K562 (cell line): ENCODE measurements around the gene UBE2V1. TPM values are rescaled to one million over a fixed set of nuclear protein-coding genes. Genes with fewer than 3 reads are reported as not detected.

Experiments used
- CBX1 ChIP-seq: sonication (generic); IDR thresholded peaks from 2 replicates; pipeline ENCODE4 v1.6.1; 2016; ENCODE audit warnings: antibody characterized with exemption, low read depth, mild to moderate bottlenecking
- MTA3 ChIP-seq: fragments of 450-650 bp; formaldehyde crosslinking; IDR thresholded peaks from 2 replicates; pipeline ENCODE4 v1.6.1; 2017; ENCODE audit warnings: mild to moderate bottlenecking, borderline replicate concordance
- SRSF1 ChIP-seq: fragments of 200-400 bp; formaldehyde crosslinking; IDR thresholded peaks from 2 replicates; pipeline ENCODE4 v1.6.1; 2017; ENCODE audit warnings: mild to moderate bottlenecking, low read depth, low read length, moderate library complexity
- ZKSCAN3 ChIP-seq: fragments of 250-450 bp; sonication (Bioruptor Pico); IDR thresholded peaks from 2 replicates; pipeline ENCODE4 v1.4.0; 2020
- ZNF239 ChIP-seq: fragments of 250-450 bp; sonication (Bioruptor Pico); IDR thresholded peaks from 2 replicates; pipeline ENCODE4 v1.4.0; 2020; ENCODE audit warnings: mild to moderate bottlenecking
- ZNF431 ChIP-seq: sonication (generic); formaldehyde crosslinking; IDR thresholded peaks from 2 replicates; pipeline ENCODE4 v1.8.0; 2022; ENCODE audit warnings: mild to moderate bottlenecking, missing genetic modification reagents
- polyA plus RNA-seq, 8 experiments: library from polyadenylated mRNA; depleted of rRNA in 4 of 8; stranded (reverse) in 5 of 8; unstranded in 3 of 8; fragments of >200 nt; fragmentation: Nextera tagmentation in 2 of 8; fragmentation: Illumina TruSeq in 1 of 8; extraction: Ambion mirVana in 2 of 8; extraction: Trizol in 1 of 8; gene quantifications; 2 replicates each; pipeline versions ENCODE4 v1.2.1 to v1.2.3, GENCODE V29; 2011 to 2014; ENCODE audit warnings: inconsistent platforms in 1 of 8, missing spikeins in 1 of 8
- total RNA-seq, 7 experiments: library from RNA; depleted of rRNA in 6 of 7; stranded (reverse); fragments of >200 nt in 6 of 7; fragmentation: Illumina TruSeq in 2 of 7; extraction: Trizol in 2 of 7; gene quantifications; 2 replicates each; pipeline versions ENCODE4 v1.2.1 to v1.2.3, GENCODE V29; 2011 to 2021; ENCODE audit warnings: low replicate concordance in 1 of 7
- TF ChIP-seq, protein P1 (sequence below), 2 experiments: fragments of 450-650 bp; IDR thresholded peaks; 2 replicates each; pipeline ENCODE4 v1.6.1; 2016
- TF ChIP-seq, protein P2 (sequence below): fragments of 450-650 bp; IDR thresholded peaks from 2 replicates; pipeline ENCODE4 v1.6.1; 2016; ENCODE audit warnings: low read depth, mild to moderate bottlenecking, moderate library complexity
- TF ChIP-seq, protein P3 (sequence below): fragments of 450-650 bp; IDR thresholded peaks from 2 replicates; pipeline ENCODE4 v1.6.1; 2017; ENCODE audit warnings: mild to moderate bottlenecking, moderate library complexity
- TF ChIP-seq, protein P4 (sequence below): fragments of 150-350 bp; conservative IDR thresholded peaks from 2 replicates; pipeline ENCODE4 v1.6.1; 2014; ENCODE audit warnings: low read length
- TF ChIP-seq, protein P5 (sequence below), 2 experiments: fragments of 450-650 bp; formaldehyde crosslinking in 1 of 2; IDR thresholded peaks; 2 replicates each; pipeline versions ENCODE4 v1.4.0 to v1.6.1; 2014 to 2020; ENCODE audit warnings: mild to moderate bottlenecking in 2 of 2, borderline replicate concordance in 1 of 2, low read depth in 1 of 2

The UBE2V1 gene
- total and polyA plus RNA-seq, 9 of the 15 experiments (the other 6 are each of a cell fraction or from before 2014, with no cell fraction given): 93.0 to 357 (median 119) TPM

DNA sequence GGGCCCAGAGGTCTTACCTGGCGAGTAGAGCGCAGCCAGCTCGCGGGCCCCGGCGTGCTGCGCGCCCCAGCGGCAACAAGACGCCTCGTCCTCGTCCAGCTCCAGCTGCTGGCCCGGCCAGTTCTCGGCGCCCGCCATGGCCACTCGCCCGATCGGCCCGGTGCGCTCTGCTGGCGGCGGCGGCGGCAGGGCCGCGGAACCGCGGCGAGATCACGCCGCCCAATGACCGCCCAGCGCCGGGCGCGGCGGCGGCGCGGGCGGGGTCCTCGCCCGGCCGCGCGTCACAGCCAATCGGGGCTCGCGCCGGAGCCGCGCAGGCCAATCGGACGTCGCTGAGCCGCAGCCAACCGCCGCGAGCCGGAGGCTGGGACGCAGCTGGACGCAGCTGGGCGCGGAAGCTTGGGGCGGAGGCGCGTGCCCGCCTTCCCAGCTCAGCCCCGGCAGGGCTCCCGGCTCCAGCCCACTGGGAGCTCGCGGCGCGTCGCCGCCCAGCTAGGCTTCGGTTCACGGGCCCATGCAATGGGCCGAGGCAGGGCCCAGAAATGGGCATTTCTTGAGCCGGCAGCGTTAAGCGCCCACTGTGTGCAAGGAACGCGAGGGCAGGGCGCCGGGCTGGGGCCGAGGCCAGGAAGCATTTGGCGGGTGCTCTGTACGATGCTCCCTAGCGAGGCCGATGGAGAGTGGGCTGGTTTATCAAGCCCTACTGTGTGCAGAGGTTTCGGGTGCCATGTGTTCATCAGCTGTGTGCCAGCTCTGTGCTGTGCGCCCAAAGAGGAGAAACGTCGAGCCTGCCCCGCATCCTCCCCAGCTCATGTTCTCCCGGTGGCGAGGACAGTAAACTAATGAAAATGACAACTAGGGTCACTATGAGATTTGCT, 40.8 kb upstream of the UBE2V1 start, which contains the start of gene PEDS1 (continued):
- TF ChIP-seq CBX1 (peak; percentile 82), ZNF239 (no peak; the same call in 1 of the 2 replicates), ZNF431 (peak; percentile 54; the same call in 1 of the 2 replicates), MTA3 (peak; percentile 25; the same call in 1 of the 2 replicates), SRSF1 (no peak), ZKSCAN3 (CRISPR knock-in tag) (no peak)
- TF ChIP-seq, protein P1, sequence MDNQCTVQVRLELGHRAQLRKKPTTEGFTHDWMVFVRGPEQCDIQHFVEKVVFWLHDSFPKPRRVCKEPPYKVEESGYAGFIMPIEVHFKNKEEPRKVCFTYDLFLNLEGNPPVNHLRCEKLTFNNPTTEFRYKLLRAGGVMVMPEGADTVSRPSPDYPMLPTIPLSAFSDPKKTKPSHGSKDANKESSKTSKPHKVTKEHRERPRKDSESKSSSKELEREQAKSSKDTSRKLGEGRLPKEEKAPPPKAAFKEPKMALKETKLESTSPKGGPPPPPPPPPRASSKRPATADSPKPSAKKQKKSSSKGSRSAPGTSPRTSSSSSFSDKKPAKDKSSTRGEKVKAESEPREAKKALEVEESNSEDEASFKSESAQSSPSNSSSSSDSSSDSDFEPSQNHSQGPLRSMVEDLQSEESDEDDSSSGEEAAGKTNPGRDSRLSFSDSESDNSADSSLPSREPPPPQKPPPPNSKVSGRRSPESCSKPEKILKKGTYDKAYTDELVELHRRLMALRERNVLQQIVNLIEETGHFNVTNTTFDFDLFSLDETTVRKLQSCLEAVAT (IDR thresholded peaks at IDR 0.05): no peak
- TF ChIP-seq, protein P2, sequence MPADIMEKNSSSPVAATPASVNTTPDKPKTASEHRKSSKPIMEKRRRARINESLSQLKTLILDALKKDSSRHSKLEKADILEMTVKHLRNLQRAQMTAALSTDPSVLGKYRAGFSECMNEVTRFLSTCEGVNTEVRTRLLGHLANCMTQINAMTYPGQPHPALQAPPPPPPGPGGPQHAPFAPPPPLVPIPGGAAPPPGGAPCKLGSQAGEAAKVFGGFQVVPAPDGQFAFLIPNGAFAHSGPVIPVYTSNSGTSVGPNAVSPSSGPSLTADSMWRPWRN: no peak
- TF ChIP-seq, protein P3, sequence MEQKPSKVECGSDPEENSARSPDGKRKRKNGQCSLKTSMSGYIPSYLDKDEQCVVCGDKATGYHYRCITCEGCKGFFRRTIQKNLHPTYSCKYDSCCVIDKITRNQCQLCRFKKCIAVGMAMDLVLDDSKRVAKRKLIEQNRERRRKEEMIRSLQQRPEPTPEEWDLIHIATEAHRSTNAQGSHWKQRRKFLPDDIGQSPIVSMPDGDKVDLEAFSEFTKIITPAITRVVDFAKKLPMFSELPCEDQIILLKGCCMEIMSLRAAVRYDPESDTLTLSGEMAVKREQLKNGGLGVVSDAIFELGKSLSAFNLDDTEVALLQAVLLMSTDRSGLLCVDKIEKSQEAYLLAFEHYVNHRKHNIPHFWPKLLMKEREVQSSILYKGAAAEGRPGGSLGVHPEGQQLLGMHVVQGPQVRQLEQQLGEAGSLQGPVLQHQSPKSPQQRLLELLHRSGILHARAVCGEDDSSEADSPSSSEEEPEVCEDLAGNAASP: no peak
- TF ChIP-seq, protein P4, sequence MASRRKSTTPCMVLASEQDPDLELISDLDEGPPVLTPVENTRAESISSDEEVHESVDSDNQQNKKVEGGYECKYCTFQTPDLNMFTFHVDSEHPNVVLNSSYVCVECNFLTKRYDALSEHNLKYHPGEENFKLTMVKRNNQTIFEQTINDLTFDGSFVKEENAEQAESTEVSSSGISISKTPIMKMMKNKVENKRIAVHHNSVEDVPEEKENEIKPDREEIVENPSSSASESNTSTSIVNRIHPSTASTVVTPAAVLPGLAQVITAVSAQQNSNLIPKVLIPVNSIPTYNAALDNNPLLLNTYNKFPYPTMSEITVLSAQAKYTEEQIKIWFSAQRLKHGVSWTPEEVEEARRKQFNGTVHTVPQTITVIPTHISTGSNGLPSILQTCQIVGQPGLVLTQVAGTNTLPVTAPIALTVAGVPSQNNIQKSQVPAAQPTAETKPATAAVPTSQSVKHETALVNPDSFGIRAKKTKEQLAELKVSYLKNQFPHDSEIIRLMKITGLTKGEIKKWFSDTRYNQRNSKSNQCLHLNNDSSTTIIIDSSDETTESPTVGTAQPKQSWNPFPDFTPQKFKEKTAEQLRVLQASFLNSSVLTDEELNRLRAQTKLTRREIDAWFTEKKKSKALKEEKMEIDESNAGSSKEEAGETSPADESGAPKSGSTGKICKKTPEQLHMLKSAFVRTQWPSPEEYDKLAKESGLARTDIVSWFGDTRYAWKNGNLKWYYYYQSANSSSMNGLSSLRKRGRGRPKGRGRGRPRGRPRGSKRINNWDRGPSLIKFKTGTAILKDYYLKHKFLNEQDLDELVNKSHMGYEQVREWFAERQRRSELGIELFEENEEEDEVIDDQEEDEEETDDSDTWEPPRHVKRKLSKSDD: no peak
- TF ChIP-seq, protein P5, sequence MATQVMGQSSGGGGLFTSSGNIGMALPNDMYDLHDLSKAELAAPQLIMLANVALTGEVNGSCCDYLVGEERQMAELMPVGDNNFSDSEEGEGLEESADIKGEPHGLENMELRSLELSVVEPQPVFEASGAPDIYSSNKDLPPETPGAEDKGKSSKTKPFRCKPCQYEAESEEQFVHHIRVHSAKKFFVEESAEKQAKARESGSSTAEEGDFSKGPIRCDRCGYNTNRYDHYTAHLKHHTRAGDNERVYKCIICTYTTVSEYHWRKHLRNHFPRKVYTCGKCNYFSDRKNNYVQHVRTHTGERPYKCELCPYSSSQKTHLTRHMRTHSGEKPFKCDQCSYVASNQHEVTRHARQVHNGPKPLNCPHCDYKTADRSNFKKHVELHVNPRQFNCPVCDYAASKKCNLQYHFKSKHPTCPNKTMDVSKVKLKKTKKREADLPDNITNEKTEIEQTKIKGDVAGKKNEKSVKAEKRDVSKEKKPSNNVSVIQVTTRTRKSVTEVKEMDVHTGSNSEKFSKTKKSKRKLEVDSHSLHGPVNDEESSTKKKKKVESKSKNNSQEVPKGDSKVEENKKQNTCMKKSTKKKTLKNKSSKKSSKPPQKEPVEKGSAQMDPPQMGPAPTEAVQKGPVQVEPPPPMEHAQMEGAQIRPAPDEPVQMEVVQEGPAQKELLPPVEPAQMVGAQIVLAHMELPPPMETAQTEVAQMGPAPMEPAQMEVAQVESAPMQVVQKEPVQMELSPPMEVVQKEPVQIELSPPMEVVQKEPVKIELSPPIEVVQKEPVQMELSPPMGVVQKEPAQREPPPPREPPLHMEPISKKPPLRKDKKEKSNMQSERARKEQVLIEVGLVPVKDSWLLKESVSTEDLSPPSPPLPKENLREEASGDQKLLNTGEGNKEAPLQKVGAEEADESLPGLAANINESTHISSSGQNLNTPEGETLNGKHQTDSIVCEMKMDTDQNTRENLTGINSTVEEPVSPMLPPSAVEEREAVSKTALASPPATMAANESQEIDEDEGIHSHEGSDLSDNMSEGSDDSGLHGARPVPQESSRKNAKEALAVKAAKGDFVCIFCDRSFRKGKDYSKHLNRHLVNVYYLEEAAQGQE (IDR thresholded peaks at IDR 0.05; ENCODE audit: borderline replicate concordance): peak; percentile 61
- TF ChIP-seq, protein P5 (CRISPR knock-in tag; IDR thresholded peaks at IDR 0.05; ENCODE audit: low read depth): 0 out of 2 replicates have a peak, but pooled peaks have one; percentile 33
